Measurements from ENCODE around the gene OR5H6.

GRCh38 chr3:98274914-98275313 lies 10.9 kb downstream of the OR5H6 start:
- TF ChIP-seq CTCF (conservative IDR thresholded peaks at IDR 0.05; ENCODE audit: low read length) (no peak), EZH2phosphoT487 (IDR thresholded peaks at IDR 0.05; ENCODE audit: borderline replicate concordance, low read depth, low read length) (no peak)
